HL-60 (cell line): ENCODE results near the gene P2RX6.

Experiments used
- DNase-seq, 2 experiments: peaks; one replicate each; pipeline ENCODE4 v3.0.0-alpha.2; 2010 to 2020; ENCODE audit warnings: low read depth in 1 of 2, low spot score in 1 of 2
- H3K27ac ChIP-seq: fragments of 250-450 bp; sonication (Bioruptor Pico); replicated peaks from 2 replicates; pipeline ENCODE4 v1.5.1; 2020; ENCODE audit warnings: mild to moderate bottlenecking, moderate library complexity
- H3K27me3 ChIP-seq: fragments of 250-450 bp; sonication (Bioruptor Pico); 2 replicates; pipeline ENCODE4 v1.5.1; 2021; ENCODE audit warnings: mild to moderate bottlenecking, moderate library complexity; ENCODE audit not compliant: insufficient read depth, poor library complexity, severe bottlenecking
- H3K4me3 ChIP-seq: replicated peaks from 2 replicates; pipeline ENCODE4 v1.5.1; 2011; ENCODE audit warnings: mild to moderate bottlenecking, control low read depth, low read length; ENCODE audit not compliant: insufficient read depth
- CTCF ChIP-seq: IDR thresholded peaks from one replicate; pipeline ENCODE4 v1.5.1; 2011; ENCODE audit warnings: low read length, control low read depth, inconsistent platforms; ENCODE audit not compliant: insufficient read depth
- GABPA ChIP-seq: IDR thresholded peaks from 2 replicates; pipeline ENCODE4 v1.6.1; 2012; ENCODE audit warnings: low read depth
- POLR2AphosphoS5 ChIP-seq: IDR thresholded peaks from 2 replicates; pipeline ENCODE4 v1.6.1; 2012; ENCODE audit warnings: low read depth
- REST ChIP-seq: IDR thresholded peaks from 2 replicates; pipeline ENCODE4 v1.6.1; 2012; ENCODE audit warnings: low read depth; ENCODE audit not compliant: insufficient replicate concordance
- SPI1 ChIP-seq: IDR thresholded peaks from 2 replicates; pipeline ENCODE4 v1.6.1; 2012; ENCODE audit warnings: low read depth, mild to moderate bottlenecking, borderline replicate concordance

P2RX6 gene

GRCh38 chr22:20973634-20974286 lies 41.2 kb upstream of the P2RX6 start:
- Histone ChIP-seq H3K27ac (no peak overlapping the region), H3K4me3 (no peak overlapping the region), H3K27me3 (no peaks in the 10 kb centered on the region)
- TF ChIP-seq GABPA (no peak), CTCF (no peak), SPI1 (no peak)
- DNase-seq = no peak

GRCh38 chr22:20974336-20974955 lies 40.5 kb upstream of the P2RX6 start:
- TF ChIP-seq REST = no peak
- TF ChIP-seq SPI1 = no peak
- TF ChIP-seq POLR2AphosphoS5 = no peak
- TF ChIP-seq GABPA = no peak
- TF ChIP-seq CTCF = no peak
- DNase-seq = no peak
- Histone ChIP-seq H3K27me3 (no peaks in the 10 kb centered on the region), H3K4me3 (no peak overlapping the region), H3K27ac (no peak overlapping the region)

- Histone ChIP-seq H3K4me3 (no peak overlapping the region), H3K27me3 (no peaks in the 10 kb centered on the region), H3K27ac (no peak overlapping the region)
- TF ChIP-seq GABPA (no peak), CTCF (no peak), REST (no peak), POLR2AphosphoS5 (no peak), SPI1 (no peak)
- DNase-seq = no peak
These were observed 39.2 kb upstream of the P2RX6 start for GRCh38 chr22:20975541-20976290.
